ENCODE measurements around the gene MYMX.

MYMX gene

DNA sequence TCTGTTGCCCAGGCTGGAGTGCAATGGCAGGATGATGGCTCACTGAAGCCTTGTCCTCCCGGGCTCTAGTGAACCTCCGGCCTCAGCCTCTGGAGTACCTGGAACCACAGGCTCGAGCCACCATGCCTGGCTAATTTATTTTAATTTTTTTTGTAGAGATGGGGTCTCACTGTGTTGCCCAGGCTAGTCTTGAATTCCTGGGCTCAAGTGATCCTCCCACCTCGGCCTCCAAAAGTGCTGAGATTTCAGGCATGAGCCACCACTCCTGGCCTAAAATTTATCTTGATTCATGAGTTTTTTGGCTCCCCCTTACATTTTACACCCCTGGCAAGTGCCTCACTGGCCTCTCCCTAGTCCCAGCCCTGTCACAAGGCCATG is 4.2 kb downstream of the MYMX start:
- TF ChIP-seq, protein P1, sequence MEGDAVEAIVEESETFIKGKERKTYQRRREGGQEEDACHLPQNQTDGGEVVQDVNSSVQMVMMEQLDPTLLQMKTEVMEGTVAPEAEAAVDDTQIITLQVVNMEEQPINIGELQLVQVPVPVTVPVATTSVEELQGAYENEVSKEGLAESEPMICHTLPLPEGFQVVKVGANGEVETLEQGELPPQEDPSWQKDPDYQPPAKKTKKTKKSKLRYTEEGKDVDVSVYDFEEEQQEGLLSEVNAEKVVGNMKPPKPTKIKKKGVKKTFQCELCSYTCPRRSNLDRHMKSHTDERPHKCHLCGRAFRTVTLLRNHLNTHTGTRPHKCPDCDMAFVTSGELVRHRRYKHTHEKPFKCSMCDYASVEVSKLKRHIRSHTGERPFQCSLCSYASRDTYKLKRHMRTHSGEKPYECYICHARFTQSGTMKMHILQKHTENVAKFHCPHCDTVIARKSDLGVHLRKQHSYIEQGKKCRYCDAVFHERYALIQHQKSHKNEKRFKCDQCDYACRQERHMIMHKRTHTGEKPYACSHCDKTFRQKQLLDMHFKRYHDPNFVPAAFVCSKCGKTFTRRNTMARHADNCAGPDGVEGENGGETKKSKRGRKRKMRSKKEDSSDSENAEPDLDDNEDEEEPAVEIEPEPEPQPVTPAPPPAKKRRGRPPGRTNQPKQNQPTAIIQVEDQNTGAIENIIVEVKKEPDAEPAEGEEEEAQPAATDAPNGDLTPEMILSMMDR (IDR thresholded peaks at IDR 0.05; ENCODE audit: insufficient read depth, low read length, missing control alignments): no peak
- POLR2A ChIA-PET: interaction anchor here (1.0 to 1.3 kb wide), 3 partner anchors 14 to 26 kb away, joined by 3 to 7 read pairs (median 3); partner anchors contain the start of gene HSP90AB1
- no peak overlapping the region for H3K4me3 ChIP-seq (ENCODE audit: low read depth, low read length)
- CTCF ChIA-PET: interaction anchor here (0.6 to 8.2 kb wide), 10 partner anchors 8 to 123 kb away, joined by 3 to 175 read pairs (median 4); no protein-coding TSS in a partner anchor
- no peak for DNase-seq (ENCODE audit: low read depth, low spot score)

DNA sequence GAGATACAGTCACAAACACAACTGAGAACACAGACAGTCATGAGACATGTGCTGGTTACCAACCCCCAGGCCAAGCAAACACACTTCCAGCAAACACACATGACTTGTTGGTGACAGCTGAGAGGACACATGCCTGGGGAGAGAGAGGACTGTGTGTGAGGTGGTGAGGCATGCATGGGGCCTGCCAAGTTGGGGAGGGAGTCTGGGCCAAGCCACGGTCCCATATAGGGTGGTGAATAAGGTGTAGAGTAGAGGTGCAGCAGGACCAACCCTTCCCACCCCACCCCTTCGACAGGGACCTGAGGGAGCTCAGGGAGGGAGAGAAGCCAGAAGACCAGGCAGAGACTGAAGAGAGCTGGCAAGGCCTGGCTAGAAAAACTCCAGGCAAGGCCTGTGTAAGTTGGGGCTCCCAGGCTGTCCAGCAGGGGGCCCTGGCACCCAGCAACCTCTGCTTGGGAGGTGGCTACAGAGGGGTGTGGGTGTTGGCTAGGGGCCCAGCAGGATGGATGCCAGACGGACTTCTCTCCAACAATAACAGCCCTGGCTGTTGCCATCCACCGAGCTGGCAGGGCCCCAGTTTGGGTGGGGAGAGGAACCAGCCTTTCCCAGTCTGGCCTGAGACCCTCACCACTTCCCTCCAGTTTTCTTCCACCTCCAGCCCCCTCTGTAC is 4.7 kb downstream of the MYMX start:
- POLR2A ChIA-PET: interaction anchor here (1.0 to 1.3 kb wide), 3 partner anchors 13 to 25 kb away, joined by 3 to 7 read pairs (median 3); partner anchors contain the start of gene HSP90AB1
- CTCF ChIA-PET: interaction anchor here (0.6 to 8.2 kb wide), 11 partner anchors 9 to 124 kb away, joined by 3 to 175 read pairs (median 4); no protein-coding TSS in a partner anchor
- TF ChIP-seq, protein P1 (IDR thresholded peaks at IDR 0.05; ENCODE audit: insufficient read depth, low read length, missing control alignments): peak; percentile 90
- H3K4me3 ChIP-seq (ENCODE audit: low read depth, low read length): no peak overlapping the region
- DNase-seq (ENCODE audit: low read depth, low spot score): no peak

DNA sequence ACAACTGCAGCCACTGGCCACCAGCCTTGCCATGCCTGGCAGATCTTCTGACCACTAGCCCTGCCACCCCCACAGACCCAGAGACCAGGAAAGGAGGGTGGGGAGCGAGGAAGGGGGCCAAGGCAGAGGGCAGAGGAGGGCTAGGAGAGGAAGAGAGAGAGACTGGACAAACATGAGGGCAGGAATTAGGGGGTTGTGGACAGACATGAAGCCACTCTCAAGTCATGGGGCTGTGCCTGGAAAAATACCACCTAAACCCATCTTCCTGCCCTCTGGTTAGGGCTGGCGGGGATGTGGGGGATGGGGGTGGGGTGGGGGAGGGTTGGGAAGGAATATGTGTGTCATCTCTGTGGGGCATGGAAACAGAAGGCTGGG is 5.2 kb downstream of the MYMX start:
- ChIA-PET POLR2A (interaction anchor here (1.0 to 1.3 kb wide), 3 partner anchors 13 to 25 kb away, joined by 3 to 7 read pairs (median 3); partner anchors contain the start of gene HSP90AB1), CTCF (interaction anchor here (1.0 to 8.2 kb wide), 10 partner anchors 9 to 124 kb away, joined by 3 to 175 read pairs (median 5); partner anchors contain the start of gene HSP90AB1)
- no peak for DNase-seq (ENCODE audit: low read depth, low spot score)
- no peak overlapping the region for H3K4me3 ChIP-seq (ENCODE audit: low read depth, low read length)
- TF ChIP-seq, protein P1 (IDR thresholded peaks at IDR 0.05; ENCODE audit: insufficient read depth, low read length, missing control alignments): no peak

DNA sequence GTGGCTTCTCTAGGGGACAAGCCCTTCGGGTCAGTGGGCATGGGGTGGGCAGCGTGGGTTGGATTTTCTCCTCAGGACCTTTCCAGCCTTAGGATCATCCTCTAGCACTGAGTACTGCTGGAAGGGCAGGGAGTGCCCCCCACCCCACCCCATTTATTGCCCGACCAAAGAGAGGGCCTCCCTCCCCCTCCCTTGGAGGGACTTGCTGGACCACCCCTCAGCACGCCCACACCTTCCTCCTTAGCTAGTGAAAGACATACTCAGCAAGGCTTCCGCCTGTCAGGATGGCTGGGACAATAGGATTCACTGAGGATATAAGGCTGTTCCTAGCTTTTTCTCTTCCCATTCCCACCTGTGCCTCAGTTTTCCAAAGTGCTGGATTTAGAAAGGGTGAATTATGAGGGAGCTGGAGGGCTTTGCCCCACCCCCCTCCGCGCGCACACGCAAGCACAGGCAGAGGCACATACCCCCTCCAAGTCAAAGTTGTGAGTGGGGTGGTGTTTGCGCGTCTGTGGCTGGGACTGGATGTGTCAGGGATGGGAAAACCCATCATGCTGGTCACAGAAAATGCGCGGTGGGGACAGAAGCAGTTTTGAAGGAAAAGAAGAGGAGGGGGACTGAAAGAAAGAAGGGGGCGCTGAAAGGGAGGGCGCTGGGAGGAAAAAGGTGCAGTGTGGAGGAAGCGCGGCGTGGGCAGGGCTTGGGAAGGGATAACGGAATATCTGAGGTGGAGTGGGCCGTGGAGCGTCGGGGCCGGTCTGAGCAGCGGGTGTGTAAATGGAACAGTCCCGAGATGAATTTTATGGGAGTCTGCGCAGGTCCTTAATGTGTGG is 6.0 kb downstream of the MYMX start:
- ChIA-PET POLR2A (interaction anchor here (0.7 to 2.6 kb wide), 5 partner anchors 12 to 32 kb away, joined by 3 to 16 read pairs (median 3); partner anchors contain the start of gene HSP90AB1), CTCF (interaction anchor here (0.9 to 8.2 kb wide), 11 partner anchors 10 to 125 kb away, joined by 3 to 175 read pairs (median 5); partner anchors contain the start of gene HSP90AB1)
- TF ChIP-seq, protein P1 (IDR thresholded peaks at IDR 0.05; ENCODE audit: insufficient read depth, low read length, missing control alignments): no peak
- DNase-seq (ENCODE audit: low read depth, low spot score): no peak
- H3K4me3 ChIP-seq (ENCODE audit: low read depth, low read length): peak overlapping the region; percentile 63

DNA sequence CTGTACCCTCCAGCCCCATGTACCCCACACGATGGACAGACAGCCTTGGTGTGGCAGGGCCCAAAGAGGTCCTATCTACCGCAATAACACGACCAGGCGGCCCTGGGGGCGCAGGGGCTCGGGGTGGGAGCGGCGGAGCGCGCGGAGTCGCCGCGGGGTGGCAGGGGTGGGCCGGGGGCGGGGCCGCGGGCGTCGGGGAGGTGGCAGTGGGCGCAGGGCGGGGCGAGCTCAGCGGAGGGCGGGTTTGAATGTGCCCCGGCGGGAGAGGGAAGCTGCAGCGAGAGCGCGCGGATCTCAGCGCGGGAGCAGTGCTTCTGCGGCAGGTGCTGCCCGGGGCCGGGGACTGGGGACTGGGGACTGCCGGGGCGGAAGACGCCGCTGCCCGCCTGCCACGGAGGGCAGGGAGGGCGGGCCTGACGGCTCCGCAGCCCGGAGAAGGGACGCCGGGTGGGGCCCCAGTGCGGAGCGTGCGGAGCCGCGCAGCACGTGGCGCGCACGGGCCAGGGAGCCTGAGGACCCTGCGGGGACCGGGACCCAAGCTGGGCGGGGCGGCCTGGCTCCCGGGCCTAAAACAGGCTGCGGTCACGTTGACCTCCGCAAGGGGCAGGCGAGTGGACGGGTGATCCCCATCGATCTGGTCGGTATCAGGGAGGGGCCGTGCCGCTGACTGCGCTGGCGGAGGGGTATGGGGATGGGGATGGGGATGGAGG is 6.7 kb downstream of the MYMX start, which contains the start of gene SLC29A1:
Gene SLC29A1 (plus strand): TSS at position 277 of the 710 bp plus-strand sequence. CDS start 3,719 bp downstream, outside the sequence.
- CTCF ChIA-PET: interaction anchor here (0.9 to 8.2 kb wide), 11 partner anchors 11 to 114 kb away, joined by 3 to 175 read pairs (median 3); partner anchors contain the start of gene HSP90AB1
- POLR2A ChIA-PET: interaction anchor here (1.3 to 2.6 kb wide), 5 partner anchors 11 to 31 kb away, joined by 3 to 16 read pairs (median 3); partner anchors contain the start of gene HSP90AB1
- H3K4me3 ChIP-seq (ENCODE audit: low read depth, low read length): peak within 1 kb of the TSS; percentile 63
- DNase-seq (ENCODE audit: low read depth, low spot score): no peak
- TF ChIP-seq, protein P1 (IDR thresholded peaks at IDR 0.05; ENCODE audit: insufficient read depth, low read length, missing control alignments): peak; percentile 27

Measured in AG04449 (cell line).